Aorta (tissue), 5 donors: Measurements from ENCODE around the gene OR6N1. TPM values are rescaled to one million over a fixed set of nuclear protein-coding genes. Genes with fewer than 3 reads are reported as not detected.

ENCODE experiments used
- ATAC-seq: fragments of 200-7000 bp; cut with Tn5 transposase; one replicate; pipeline ENCODE4 v1.9.1; 2022; ENCODE audit warnings: moderate library complexity; ENCODE audit not compliant: low FRiP score
- DNase-seq, 2 donors: peaks; one replicate each; pipeline ENCODE4 v3.0.0-alpha.2; 2020
- H3K27ac ChIP-seq, 2 donors: one replicate each; pipeline ENCODE4 v1.5.1; 2013; ENCODE audit warnings: low read length in 2 of 2, mild to moderate bottlenecking in 2 of 2, moderate library complexity in 2 of 2, control low read depth in 1 of 2, inconsistent platforms in 1 of 2, low read depth in 1 of 2
- H3K27me3 ChIP-seq, 2 donors: one replicate each; pipeline ENCODE4 v1.6.1; 2013; ENCODE audit warnings: control low read depth in 1 of 2, low read length in 1 of 2, mild to moderate bottlenecking in 1 of 2, moderate library complexity in 1 of 2; ENCODE audit not compliant: insufficient read depth in 2 of 2, control insufficient read depth in 1 of 2
- H3K36me3 ChIP-seq, 2 donors: one replicate each; pipeline ENCODE4 v1.6.1; 2013; ENCODE audit warnings: control low read depth in 1 of 2, low read length in 1 of 2, mild to moderate bottlenecking in 1 of 2; ENCODE audit not compliant: insufficient read depth in 2 of 2, control insufficient read depth in 1 of 2
- H3K4me1 ChIP-seq, 2 donors: one replicate each; pipeline ENCODE4 v1.6.1; 2013; ENCODE audit warnings: low read length in 2 of 2, control low read depth in 1 of 2, mild to moderate bottlenecking in 1 of 2, moderate library complexity in 1 of 2; ENCODE audit not compliant: insufficient read depth in 2 of 2, control insufficient read depth in 1 of 2
- H3K4me3 ChIP-seq, 2 donors: one replicate each; pipeline ENCODE4 v1.5.1; 2013; ENCODE audit warnings: low read length in 2 of 2, control low read depth in 1 of 2, mild to moderate bottlenecking in 1 of 2
- H3K9me3 ChIP-seq: one replicate; pipeline ENCODE4 v1.6.1; 2013; ENCODE audit warnings: mild to moderate bottlenecking, low read length; ENCODE audit not compliant: control insufficient read depth
- WGBS, 2 donors: extraction: QIAGEN DNeasy Blood & Tissue Kit; methylation state at CpG; one replicate each; pipeline ENCODE4 v1.1.7; 2013; 5-methylcytosine and 5-hydroxymethylcytosine counted together
- intact Hi-C, 2 donors: fragments of 100-400 bp; cut with DNase I; formaldehyde crosslinking; loops; one replicate each; pipeline versions ENCODE4 v1.14.2 to v1.15.0; 2022
- polyA plus RNA-seq, 2 donors: library from polyadenylated mRNA; stranded (reverse); fragments of 200-250 nt; gene quantifications; one replicate each; pipeline ENCODE4 v1.2.3, GENCODE V29; 2013
- total RNA-seq, 2 donors: library from RNA; stranded (reverse); fragmentation: NEBNext Ultra II Directional; extraction: Animal tissue kit (Norgen Biotek cat#: 25700); gene quantifications; one replicate each; pipeline ENCODE4 v1.2.1, GENCODE V29; 2021
- donor health status: healthy with polysubstance abuse.
- donor health status: Bipolar disorder and iron deficiency.
- donor health status: DM: no; HTN: no; CAD: no.
- donor health status: DM: no; HTN: no; CAD: no.
- donor health status: DM: yes; HTN: yes; CAD: no.

Gene OR6N1
- total and polyA plus RNA-seq, 4 donors, result not detected

DNA sequence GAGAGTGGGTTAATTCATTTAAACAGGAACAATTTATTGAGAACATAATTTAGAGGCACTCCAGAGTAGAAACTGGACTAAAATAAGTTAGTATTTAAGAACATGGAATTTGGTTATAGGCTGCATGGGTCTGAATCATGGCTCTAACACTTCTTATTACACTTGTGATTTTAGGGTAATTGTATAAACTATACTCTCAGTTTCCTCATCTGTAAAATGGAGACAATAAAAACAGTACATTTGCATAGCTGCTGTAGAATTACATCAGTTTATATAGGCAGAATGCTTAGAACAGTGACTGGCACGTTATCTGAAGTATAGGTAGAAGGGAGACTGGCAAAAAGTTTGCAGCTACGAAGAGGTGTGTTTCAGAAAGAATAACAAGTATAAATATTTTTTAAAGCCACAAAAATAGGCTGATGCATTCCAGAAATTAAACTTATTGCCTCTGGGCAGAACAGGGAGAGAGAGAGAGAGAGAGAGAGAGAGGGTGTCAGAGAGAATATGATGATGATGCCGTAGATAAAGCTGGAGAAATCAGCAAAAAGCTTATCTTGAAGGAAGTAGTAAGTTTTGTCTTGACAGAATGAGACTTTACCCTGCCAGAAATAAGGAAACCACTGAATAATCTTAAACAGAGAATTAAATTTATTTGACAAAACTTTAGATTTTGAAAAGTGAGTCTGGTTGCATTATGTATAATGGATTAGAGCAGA is 43.3 kb downstream of the OR6N1 start:
- Histone ChIP-seq H3K36me3 (no peaks in the 10 kb centered on the region), H3K4me3 (no peak overlapping the region), H3K4me1 (no peaks in the 10 kb centered on the region), H3K27ac (no peak overlapping the region), H3K9me3 (no peaks in the 10 kb centered on the region), H3K27me3 (no peaks in the 10 kb centered on the region)
- 11 to 12% methylated on average over 3 of the region's 3 CpGs for WGBS, 2 donors
- DNase-seq (no peak), ATAC-seq (no peak)
- intact Hi-C loops, result no loop called here

DNA sequence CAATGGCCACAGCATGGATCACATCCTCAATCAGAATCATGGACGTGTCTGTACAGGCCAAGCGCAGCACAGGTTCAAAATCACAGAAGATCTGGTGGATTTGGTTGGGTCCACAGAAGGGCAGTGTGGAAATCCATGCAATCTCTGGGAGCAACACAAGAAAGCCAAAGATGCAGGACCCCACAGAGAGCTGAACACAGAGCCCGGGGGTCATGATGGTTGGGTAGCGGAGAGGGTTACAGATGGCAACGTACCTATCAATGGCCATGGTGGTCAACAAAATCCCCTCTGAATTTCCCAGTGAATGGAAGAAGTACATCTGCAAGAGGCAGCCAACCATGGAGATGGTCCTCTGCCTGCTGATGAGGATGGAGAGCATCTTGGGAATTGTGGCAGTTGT is 47.6 kb downstream of the OR6N1 start:
- intact Hi-C loops, result no loop called here
- Histone ChIP-seq H3K4me1 (no peaks in the 10 kb centered on the region), H3K27me3 (no peaks in the 10 kb centered on the region), H3K9me3 (no peaks in the 10 kb centered on the region), H3K4me3 (no peak overlapping the region), H3K27ac (no peak overlapping the region), H3K36me3 (no peaks in the 10 kb centered on the region)
- ATAC-seq, result no peak
- WGBS, 2 donors, result 92 to 93% methylated on average over 5 of the region's 5 CpGs
- no peak for DNase-seq

GRCh38 chr1:158720620-158721019 is 51.4 kb downstream of the OR6N1 start, which contains the start of gene OR6K3:
TSS of gene OR6K3 (minus strand) at chr1:158720720. CDS start at chr1:158718115, 2,605 bp downstream.
- Histone ChIP-seq H3K27ac (no peak within 1 kb of the TSS), H3K36me3 (no peaks in the 10 kb centered on the region), H3K4me1 (no peaks in the 10 kb centered on the region), H3K9me3 (no peaks in the 10 kb centered on the region), H3K4me3 (no peak within 1 kb of the TSS), H3K27me3 (no peaks in the 10 kb centered on the region)
- 70 to 75% methylated on average over 2 of the region's 2 CpGs for WGBS, 2 donors
- DNase-seq (no peak), ATAC-seq (no peak)
- intact Hi-C loops, result no loop called here

GRCh38 chr1:158719664-158720063 is 52.3 kb downstream of the OR6N1 start:
- intact Hi-C loops, result no loop called here

GRCh38 chr1:158717344-158717743 is 54.7 kb downstream of the OR6N1 start:
- DNase-seq (no peak), ATAC-seq (no peak)
- Histone ChIP-seq H3K4me1 (no peaks in the 10 kb centered on the region), H3K36me3 (no peaks in the 10 kb centered on the region), H3K27ac (no peak overlapping the region), H3K27me3 (peaks cover 0 to 1% of the 10 kb centered on the region in 2 donors), H3K4me3 (no peak overlapping the region), H3K9me3 (no peaks in the 10 kb centered on the region)
- WGBS, 2 donors, result 78 to 80% methylated on average over 6 of the region's 6 CpGs
- intact Hi-C loops, result no loop called here

More at GRCh38 chr1:158719664-158720063, 52.3 kb downstream of the OR6N1 start:
- H3K27me3 ChIP-seq, result no peaks in the 10 kb centered on the region
- WGBS, 2 donors, result 59% methylated on average over 3 of the region's 3 CpGs
- no peak overlapping the region for H3K27ac ChIP-seq
- no peak for DNase-seq
- no peaks in the 10 kb centered on the region for H3K36me3 ChIP-seq
- H3K4me3 ChIP-seq, result no peak overlapping the region
- ATAC-seq, result no peak
- H3K9me3 ChIP-seq, result no peaks in the 10 kb centered on the region
- H3K4me1 ChIP-seq, result no peaks in the 10 kb centered on the region

- Histone ChIP-seq H3K9me3 (no peaks in the 10 kb centered on the region), H3K4me1 (no peaks in the 10 kb centered on the region), H3K27ac (no peak overlapping the region), H3K36me3 (no peaks in the 10 kb centered on the region), H3K4me3 (no peak overlapping the region), H3K27me3 (peaks cover 0 to 1% of the 10 kb centered on the region in 2 donors)
- WGBS, 2 donors, result 79 to 83% methylated on average over 1 of the region's 1 CpG
- no peak for ATAC-seq
- intact Hi-C loops, result no loop called here
- DNase-seq, result no peak
These were observed 55.7 kb downstream of the OR6N1 start for GRCh38 chr1:158716335-158716734.

GRCh38 chr1:158714754-158715153 is 57.2 kb downstream of the OR6N1 start:
- intact Hi-C loops, result no loop called here
- Histone ChIP-seq H3K36me3 (no peaks in the 10 kb centered on the region), H3K9me3 (no peaks in the 10 kb centered on the region), H3K27me3 (peaks cover 0 to 1% of the 10 kb centered on the region in 2 donors), H3K4me1 (no peaks in the 10 kb centered on the region), H3K4me3 (no peak overlapping the region), H3K27ac (no peak overlapping the region)
- ATAC-seq (no peak), DNase-seq (no peak)
- WGBS, 2 donors, result 26 to 32% methylated on average over 1 of the region's 1 CpG

Other genes with a start within 250 kb of the OR6N1 start
- gene OR6Y1, start 217.8 kb downstream of the OR6N1 start, total RNA-seq, result not detected
- gene OR6Y1, start 217.8 kb downstream of the OR6N1 start, polyA plus RNA-seq, result under 1 TPM in 1 of 2 donors, not detected in 1; 0.50 TPM
- not detected for gene OR6P1, start 201.6 kb downstream of the OR6N1 start, total RNA-seq
- under 1 TPM in 1 of 2 donors, not detected in 1; 0.13 TPM for gene OR6P1, start 201.6 kb downstream of the OR6N1 start, polyA plus RNA-seq
- not detected for gene OR10X1, start 192.3 kb downstream of the OR6N1 start, total RNA-seq
- gene OR10X1, start 192.3 kb downstream of the OR6N1 start, polyA plus RNA-seq, result not detected
- gene OR10Z1, start 166.9 kb downstream of the OR6N1 start, total RNA-seq, result not detected
- gene OR10Z1, start 166.9 kb downstream of the OR6N1 start, polyA plus RNA-seq, result not detected
- 1 to 10 TPM in 1 of 2 donors, not detected in 1; 1.2 TPM for gene SPTA1, start 85.5 kb downstream of the OR6N1 start, total RNA-seq
- gene SPTA1, start 85.5 kb downstream of the OR6N1 start, polyA plus RNA-seq, result not detected
- not detected for gene OR6K2, start 71.5 kb downstream of the OR6N1 start, total RNA-seq
- gene OR6K2, start 71.5 kb downstream of the OR6N1 start, polyA plus RNA-seq, result not detected
- gene OR6K3, start 51.5 kb downstream of the OR6N1 start, total RNA-seq, result not detected
- gene OR6K3, start 51.5 kb downstream of the OR6N1 start, polyA plus RNA-seq, result not detected
- gene OR6K6, start 17.5 kb downstream of the OR6N1 start, total RNA-seq, result not detected
- gene OR6K6, start 17.5 kb downstream of the OR6N1 start, polyA plus RNA-seq, result under 1 TPM in 1 of 2 donors, not detected in 1; 0.50 TPM
- not detected for gene OR6N2, start 9.0 kb upstream of the OR6N1 start, total RNA-seq
- not detected for gene OR6N2, start 9.0 kb upstream of the OR6N1 start, polyA plus RNA-seq
- 10 to 100 TPM; 11.3 to 20.3 TPM for gene MNDA, start 59.2 kb upstream of the OR6N1 start, total RNA-seq
- gene MNDA, start 59.2 kb upstream of the OR6N1 start, polyA plus RNA-seq, result 1 to 10 TPM; 1.8 to 9.1 TPM
- 1 to 10 TPM; 2.9 to 4.7 TPM for gene PYHIN1, start 159.4 kb upstream of the OR6N1 start, total RNA-seq
- not detected for gene PYHIN1, start 159.4 kb upstream of the OR6N1 start, polyA plus RNA-seq
- gene IFI16, start 237.7 kb upstream of the OR6N1 start, total RNA-seq, result 100 to 1,000 TPM; 112 to 174 TPM
- 100 to 1,000 TPM in 1 of 2 donors, 10 to 100 TPM in 1; 36.6 to 109 TPM for gene IFI16, start 237.7 kb upstream of the OR6N1 start, polyA plus RNA-seq